Activated naive CD8-positive, alpha-beta T cell treated with anti-CD3 and anti-CD28 coated beads for 36 hours (primary cell): Measurements from ENCODE around the gene SFXN4. TPM values are rescaled to one million over a fixed set of nuclear protein-coding genes. Genes with fewer than 3 reads are reported as not detected.

Experiments
- DNase-seq: peaks from one replicate; pipeline ENCODE4 v3.0.0; 2021
- H3K27ac Mint-ChIP-seq: one replicate; pipeline ENCODE4 v1.8.0; 2022; ENCODE audit warnings: mild to moderate bottlenecking, moderate library complexity, mixed read lengths
- H3K27me3 Mint-ChIP-seq: one replicate; pipeline ENCODE4 v1.8.0; 2022; ENCODE audit warnings: mild to moderate bottlenecking, mixed read lengths
- H3K36me3 Mint-ChIP-seq: one replicate; pipeline ENCODE4 v1.8.0; 2021; ENCODE audit warnings: mild to moderate bottlenecking, mixed read lengths
- H3K4me1 Mint-ChIP-seq: one replicate; pipeline ENCODE4 v1.8.0; 2021; ENCODE audit warnings: mixed read lengths
- H3K4me3 Mint-ChIP-seq: one replicate; pipeline ENCODE4 v1.8.0; 2022; ENCODE audit warnings: mild to moderate bottlenecking, moderate library complexity, mixed read lengths
- H3K9me3 Mint-ChIP-seq: one replicate; pipeline ENCODE4 v1.8.0; 2022; ENCODE audit warnings: mixed read lengths
- total RNA-seq, 2 experiments: library from RNA; stranded (reverse); gene quantifications; one replicate each; pipeline ENCODE4 v1.2.3, GENCODE V29; 2021

SFXN4 gene
- total RNA-seq: 10 to 100 TPM; 63.4 to 63.8 TPM

DNA sequence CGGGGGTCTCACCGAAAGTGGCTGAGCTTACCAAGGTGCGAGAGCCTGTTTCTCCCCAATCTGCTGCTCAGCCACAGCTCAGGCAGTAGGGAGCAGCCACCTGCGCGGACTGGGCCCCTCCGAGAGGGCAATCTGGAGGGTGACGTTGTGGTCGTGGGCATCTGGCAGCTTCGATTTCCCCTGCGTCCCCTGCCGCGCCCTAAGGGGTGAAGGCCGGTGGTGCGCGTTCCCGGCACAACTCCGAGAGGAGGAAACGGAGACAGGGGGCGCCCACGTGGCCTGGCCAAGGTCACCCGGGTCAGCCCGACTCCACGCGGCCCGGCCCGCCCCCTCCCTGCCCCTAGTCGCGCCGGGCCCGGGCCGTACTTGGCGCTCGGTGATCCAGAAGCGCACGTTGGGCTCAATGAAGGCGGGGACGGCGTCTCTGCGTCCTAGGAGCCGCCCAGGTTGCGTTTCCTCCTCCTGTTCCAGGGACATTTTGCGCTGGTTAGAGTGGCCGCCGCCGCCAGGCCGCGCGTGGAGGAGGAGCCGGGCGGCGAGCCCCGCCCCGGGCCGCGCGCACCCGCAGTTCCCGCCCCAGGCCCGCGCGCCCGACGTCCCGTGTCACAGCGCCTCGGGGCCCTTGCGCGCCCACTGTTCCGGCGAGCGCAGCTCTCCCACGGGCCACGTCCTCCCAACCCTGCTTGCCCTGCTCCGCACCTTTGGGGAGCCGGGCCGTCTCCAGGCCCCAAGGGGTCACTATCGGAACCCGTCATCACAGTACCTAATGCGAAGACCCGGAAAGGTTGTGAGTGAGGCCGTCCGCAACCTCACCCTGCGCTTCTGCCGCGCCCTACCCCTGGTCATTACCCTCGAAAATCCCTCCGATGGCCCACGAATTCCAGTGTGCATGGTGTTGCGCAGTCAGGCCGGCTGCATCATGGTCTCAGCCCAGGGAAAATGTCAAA is at the start of gene SFXN4:
Gene SFXN4 (minus strand): TSS at position 544 of the 947 bp plus-strand sequence. CDS start 67 bp downstream, at position 477.
- Mint-ChIP-seq H3K4me3 (peak within 1 kb of the TSS; percentile 88), H3K27ac (peak within 1 kb of the TSS; percentile 96), H3K36me3 (peaks cover 29% of the 10 kb centered on the region), H3K4me1 (peaks cover 35% of the 10 kb centered on the region), H3K9me3 (no peaks in the 10 kb centered on the region), H3K27me3 (no peaks in the 10 kb centered on the region)
- peak; percentile 89 for DNase-seq

DNA sequence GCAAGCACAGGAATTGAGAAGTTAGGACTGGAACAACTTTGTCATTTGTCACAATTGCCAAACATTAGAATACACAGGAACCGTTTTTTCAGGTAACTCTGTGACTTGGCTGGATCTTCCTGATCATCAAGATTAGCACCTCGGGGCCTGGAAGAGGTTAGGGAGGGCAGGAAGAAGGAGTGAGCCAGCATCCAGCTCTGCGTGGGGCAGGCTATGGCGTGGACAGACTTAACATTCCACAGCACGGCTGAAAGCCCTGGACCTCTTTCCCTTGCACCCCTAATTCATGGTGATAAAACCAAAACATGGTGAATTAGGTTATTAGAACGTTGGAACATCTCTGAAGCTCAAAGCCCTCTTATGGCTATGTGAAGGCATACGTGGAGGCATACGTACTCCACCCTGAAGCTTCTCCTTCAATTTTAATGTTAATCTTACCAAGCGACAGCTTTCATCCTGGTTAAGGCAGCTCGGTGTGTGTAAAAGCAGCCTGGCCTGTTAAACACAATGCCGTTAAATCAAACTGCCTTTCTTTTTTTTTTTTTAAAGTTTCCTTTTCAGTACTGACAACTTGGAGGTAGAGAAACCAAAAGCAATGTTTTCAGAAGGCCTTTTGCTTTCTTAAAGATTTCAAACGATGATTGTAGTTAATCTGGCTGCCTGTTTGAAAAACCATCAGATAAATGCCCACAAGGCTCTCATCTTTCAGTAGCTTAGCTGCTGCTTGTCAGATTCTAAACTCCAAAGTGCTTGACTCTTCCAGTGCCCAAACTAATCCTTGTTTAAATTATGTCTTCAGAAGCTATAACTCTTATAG is 46.3 kb upstream of the SFXN4 start:
- H3K4me3 Mint-ChIP-seq: peak overlapping the region; percentile 72
- no peak for DNase-seq
- H3K9me3 Mint-ChIP-seq: no peaks in the 10 kb centered on the region
- peaks cover 55% of the 10 kb centered on the region for H3K4me1 Mint-ChIP-seq
- H3K27me3 Mint-ChIP-seq: no peaks in the 10 kb centered on the region
- H3K27ac Mint-ChIP-seq: peak overlapping the region; percentile 92
- H3K36me3 Mint-ChIP-seq: peaks cover 5% of the 10 kb centered on the region

DNA sequence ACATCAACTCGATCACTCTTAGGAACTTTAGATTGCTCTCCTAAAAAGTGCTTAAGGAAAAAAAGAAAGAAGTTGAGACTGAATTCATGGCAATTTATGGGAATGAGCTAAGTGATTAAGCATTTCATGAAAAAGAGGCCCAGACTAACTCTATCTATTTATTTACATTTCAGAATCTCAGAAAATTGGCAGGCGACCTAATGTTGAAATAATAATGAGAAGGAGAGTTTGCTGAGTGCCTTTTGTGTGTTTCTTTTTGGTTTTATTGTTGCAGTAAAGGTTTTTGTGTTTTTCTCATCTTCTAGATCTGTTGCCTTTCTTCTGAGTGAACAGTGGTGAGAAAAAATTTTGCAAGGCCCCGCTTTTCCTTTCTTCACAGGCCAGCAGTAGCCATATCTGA is 45.7 kb upstream of the SFXN4 start:
- H3K36me3 Mint-ChIP-seq: peaks cover 5% of the 10 kb centered on the region
- peaks cover 59% of the 10 kb centered on the region for H3K4me1 Mint-ChIP-seq
- peak overlapping the region; percentile 92 for H3K27ac Mint-ChIP-seq
- DNase-seq: no peak
- H3K27me3 Mint-ChIP-seq: no peaks in the 10 kb centered on the region
- peak overlapping the region; percentile 72 for H3K4me3 Mint-ChIP-seq
- no peaks in the 10 kb centered on the region for H3K9me3 Mint-ChIP-seq

- peaks cover 5% of the 10 kb centered on the region for H3K36me3 Mint-ChIP-seq
- no peaks in the 10 kb centered on the region for H3K9me3 Mint-ChIP-seq
- peak overlapping the region; percentile 92 for H3K27ac Mint-ChIP-seq
- H3K4me1 Mint-ChIP-seq: peaks cover 64% of the 10 kb centered on the region
- no peak for DNase-seq
- no peaks in the 10 kb centered on the region for H3K27me3 Mint-ChIP-seq
- H3K4me3 Mint-ChIP-seq: no peak overlapping the region
Observed at GRCh38 chr10:119210633-119211032, 45.1 kb upstream of the SFXN4 start.

DNA sequence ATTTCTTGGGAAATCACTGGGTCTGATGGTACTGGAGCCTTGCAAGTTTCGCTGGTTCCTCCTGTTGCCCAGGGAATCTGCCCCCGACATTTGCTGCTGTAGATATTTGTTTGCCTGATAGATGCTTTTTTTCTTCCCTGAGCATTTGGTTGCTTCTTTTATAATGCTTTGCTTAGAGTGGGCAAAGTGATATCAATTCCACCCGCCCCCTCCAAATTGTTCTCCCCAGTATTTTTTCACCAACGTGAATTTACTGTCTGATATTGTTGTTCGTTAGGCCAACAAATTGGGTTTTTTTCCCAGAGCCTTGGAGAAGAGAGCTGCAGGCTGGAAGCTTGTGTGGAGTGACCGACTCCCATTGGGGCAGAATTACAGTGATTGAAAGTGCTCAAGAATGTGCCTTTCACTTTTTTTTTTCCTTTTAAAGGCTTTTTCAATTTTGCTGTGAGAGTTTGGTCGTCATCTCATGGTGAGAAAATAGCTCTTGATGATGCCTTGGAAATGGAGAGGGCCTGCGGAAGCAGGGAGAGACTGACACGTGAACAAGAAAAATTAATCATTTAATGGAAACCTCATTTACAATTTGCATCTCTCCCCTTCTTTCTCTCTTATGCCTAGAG is 44.3 kb upstream of the SFXN4 start:
- DNase-seq: no peak
- Mint-ChIP-seq H3K27ac (peak overlapping the region; percentile 88), H3K27me3 (no peaks in the 10 kb centered on the region), H3K36me3 (peaks cover 5% of the 10 kb centered on the region), H3K4me3 (peak overlapping the region; percentile 89), H3K9me3 (no peaks in the 10 kb centered on the region), H3K4me1 (peaks cover 64% of the 10 kb centered on the region)

DNA sequence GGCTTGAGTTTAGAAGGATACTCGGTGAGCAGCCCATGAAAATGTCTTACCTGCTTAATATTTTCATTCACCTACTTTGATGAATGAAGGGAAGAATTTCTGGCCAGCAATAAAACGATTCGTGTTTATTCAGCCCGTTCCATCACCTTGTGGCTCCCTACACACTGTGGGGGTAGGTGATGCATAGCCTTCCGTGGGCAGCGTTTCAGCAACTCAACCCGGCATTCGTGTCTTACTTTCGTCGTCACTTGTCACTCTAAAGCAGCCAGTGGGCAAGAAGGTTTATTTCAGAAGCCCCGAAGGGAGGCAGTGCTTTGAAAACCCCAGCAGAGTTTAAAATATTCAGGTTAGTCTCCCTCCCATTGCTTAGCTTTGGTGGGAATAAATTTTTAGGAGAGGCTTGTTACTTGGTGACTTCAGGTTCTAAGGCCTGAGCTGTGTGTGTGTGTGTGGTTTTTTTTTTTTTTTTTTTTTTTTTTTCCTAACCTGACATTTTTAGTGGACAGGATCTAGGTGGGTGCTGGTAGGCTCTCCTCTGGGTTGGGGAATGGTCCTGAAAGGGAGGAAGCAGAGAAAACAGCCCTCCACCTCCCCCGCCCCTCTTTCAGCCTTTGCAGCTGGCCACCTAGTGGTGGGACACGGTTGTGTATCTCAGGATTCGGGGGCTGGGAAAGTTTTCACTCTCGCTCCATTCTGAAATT is 43.7 kb upstream of the SFXN4 start:
- peak; percentile 54 for DNase-seq
- H3K4me1 Mint-ChIP-seq: peaks cover 62% of the 10 kb centered on the region
- peaks cover 5% of the 10 kb centered on the region for H3K36me3 Mint-ChIP-seq
- peak overlapping the region; percentile 89 for H3K4me3 Mint-ChIP-seq
- H3K27ac Mint-ChIP-seq: peak overlapping the region; percentile 88
- no peaks in the 10 kb centered on the region for H3K27me3 Mint-ChIP-seq
- no peaks in the 10 kb centered on the region for H3K9me3 Mint-ChIP-seq

GRCh38 chr10:119208553-119208940 is 43.0 kb upstream of the SFXN4 start:
- peaks cover 5% of the 10 kb centered on the region for H3K36me3 Mint-ChIP-seq
- no peaks in the 10 kb centered on the region for H3K9me3 Mint-ChIP-seq
- H3K27me3 Mint-ChIP-seq: no peaks in the 10 kb centered on the region
- peak overlapping the region; percentile 88 for H3K27ac Mint-ChIP-seq
- peaks cover 55% of the 10 kb centered on the region for H3K4me1 Mint-ChIP-seq
- peak overlapping the region; percentile 89 for H3K4me3 Mint-ChIP-seq
- DNase-seq: no peak

- peak overlapping the region; percentile 88 for H3K27ac Mint-ChIP-seq
- H3K9me3 Mint-ChIP-seq: no peaks in the 10 kb centered on the region
- peaks cover 53% of the 10 kb centered on the region for H3K4me1 Mint-ChIP-seq
- peaks cover 5% of the 10 kb centered on the region for H3K36me3 Mint-ChIP-seq
- peak; percentile 60 for DNase-seq
- H3K4me3 Mint-ChIP-seq: peak overlapping the region; percentile 89
- H3K27me3 Mint-ChIP-seq: no peaks in the 10 kb centered on the region
Observed at GRCh38 chr10:119207713-119208552, 42.4 kb upstream of the SFXN4 start.

DNA sequence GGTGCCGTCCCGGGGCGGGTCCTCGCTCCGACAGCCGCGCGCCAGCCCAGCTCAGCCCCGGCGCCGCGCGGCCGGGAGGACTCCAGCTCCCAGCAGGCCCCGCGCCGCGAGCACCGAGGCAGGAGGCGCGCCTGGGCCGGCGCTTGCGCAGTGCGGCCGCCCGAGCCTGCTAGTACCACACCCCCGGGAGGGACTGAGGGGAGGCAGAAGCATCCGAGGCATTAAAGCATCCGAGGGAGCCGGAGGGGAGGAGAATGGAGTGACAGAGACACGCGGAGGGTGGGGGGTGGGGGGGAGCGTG is 41.8 kb upstream of the SFXN4 start, which contains the start of gene GRK5:
Gene GRK5 (plus strand): TSS at position 206 of the 301 bp plus-strand sequence. CDS start 347 bp downstream, outside the sequence.
- Mint-ChIP-seq H3K4me1 (peaks cover 46% of the 10 kb centered on the region), H3K36me3 (no peaks in the 10 kb centered on the region), H3K4me3 (peak within 1 kb of the TSS; percentile 89), H3K27ac (peak within 1 kb of the TSS; percentile 90), H3K9me3 (no peaks in the 10 kb centered on the region), H3K27me3 (no peaks in the 10 kb centered on the region)
- DNase-seq: peak; percentile 99

DNA sequence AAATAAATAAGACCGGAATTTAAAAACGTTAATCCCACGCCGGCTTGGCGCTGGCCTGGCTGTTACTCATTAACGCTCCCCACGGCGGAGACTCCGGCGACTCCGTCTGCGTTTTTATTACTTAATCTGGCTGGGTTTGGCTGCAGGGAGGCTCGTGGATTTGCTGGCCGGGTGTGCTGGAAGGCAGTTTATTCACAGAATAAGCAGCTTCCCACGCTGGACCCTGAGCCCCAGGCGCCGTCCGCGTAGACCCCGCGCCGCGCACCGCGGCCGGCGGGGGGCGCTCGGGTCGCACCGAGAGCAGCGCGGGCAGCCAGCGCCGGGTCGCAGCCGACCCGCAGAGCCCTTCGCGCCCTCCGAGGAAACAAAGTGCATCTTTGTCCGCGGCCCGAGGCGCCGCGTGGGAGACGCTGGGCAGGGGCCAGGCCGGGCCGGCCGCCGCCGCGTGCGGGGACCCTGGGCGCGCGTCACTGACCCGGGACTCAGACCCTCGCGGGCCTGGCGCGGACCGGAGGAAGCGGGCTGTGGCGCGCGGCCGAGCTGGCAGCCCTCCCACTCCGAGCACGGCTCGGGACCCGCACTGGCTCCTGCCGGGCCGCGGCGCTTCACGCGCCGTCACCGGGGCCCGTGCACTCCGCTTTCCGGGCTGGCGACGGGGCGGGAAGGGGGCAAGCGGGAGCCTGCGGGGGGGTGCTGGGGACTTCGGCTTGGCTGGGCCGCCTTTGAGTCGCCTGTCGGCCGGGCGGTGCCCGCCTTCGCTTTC is 41.3 kb upstream of the SFXN4 start:
- Mint-ChIP-seq H3K4me3 (peak overlapping the region; percentile 88), H3K4me1 (peaks cover 41% of the 10 kb centered on the region), H3K36me3 (no peaks in the 10 kb centered on the region), H3K27me3 (no peaks in the 10 kb centered on the region), H3K9me3 (no peaks in the 10 kb centered on the region), H3K27ac (peak overlapping the region; percentile 90)
- peak; percentile 85 for DNase-seq

- peak overlapping the region; percentile 90 for H3K27ac Mint-ChIP-seq
- peak overlapping the region; percentile 88 for H3K4me3 Mint-ChIP-seq
- H3K9me3 Mint-ChIP-seq: no peaks in the 10 kb centered on the region
Observed at GRCh38 chr10:119205894-119206602, 40.5 kb upstream of the SFXN4 start.

GRCh38 chr10:119203006-119203405 is 37.5 kb upstream of the SFXN4 start:
- Mint-ChIP-seq H3K4me1 (peaks cover 19% of the 10 kb centered on the region), H3K36me3 (no peaks in the 10 kb centered on the region), H3K27me3 (peaks cover 4% of the 10 kb centered on the region), H3K4me3 (no peak overlapping the region), H3K27ac (no peak overlapping the region), H3K9me3 (no peaks in the 10 kb centered on the region)
- no peak for DNase-seq

More at GRCh38 chr10:119205894-119206602, 40.5 kb upstream of the SFXN4 start:
- H3K36me3 Mint-ChIP-seq: no peaks in the 10 kb centered on the region
- H3K27me3 Mint-ChIP-seq: no peaks in the 10 kb centered on the region
- peak; percentile 52 for DNase-seq
- H3K4me1 Mint-ChIP-seq: peaks cover 34% of the 10 kb centered on the region

DNA sequence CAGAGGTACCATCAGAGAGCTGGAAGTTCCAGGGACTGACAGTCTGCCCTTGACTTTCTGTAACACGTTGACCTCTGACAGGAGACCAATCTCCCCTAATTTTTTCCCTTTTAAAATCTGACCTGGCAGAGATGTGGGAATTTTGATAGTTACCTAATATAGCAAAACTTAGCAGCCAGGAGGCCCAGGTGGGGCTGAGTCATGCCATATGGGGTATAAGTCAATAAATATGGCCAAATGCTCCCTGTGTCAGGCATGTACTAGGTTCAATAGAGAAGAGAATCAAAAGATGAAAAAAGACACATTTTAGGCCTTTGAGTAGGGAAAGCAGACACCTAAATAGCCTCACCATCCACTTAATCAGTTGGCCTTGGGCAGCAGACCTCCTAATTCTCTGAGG is 35.7 kb upstream of the SFXN4 start:
- DNase-seq: no peak
- Mint-ChIP-seq H3K4me1 (peaks cover 22% of the 10 kb centered on the region), H3K27me3 (peaks cover 4% of the 10 kb centered on the region), H3K27ac (no peak overlapping the region), H3K36me3 (no peaks in the 10 kb centered on the region), H3K4me3 (no peak overlapping the region), H3K9me3 (no peaks in the 10 kb centered on the region)
